Chondrocyte (in vitro differentiated cells): Measurements from ENCODE around the gene INTS4. TPM values are rescaled to one million over a fixed set of nuclear protein-coding genes. Genes with fewer than 3 reads are reported as not detected.
A peak's percentile ranks its signal among the peaks of the same experiment; 100 is the strongest.
"Not testable (repeated sequence)": the region's sequence is repeated elsewhere in the genome, so short reads cannot be mapped to it uniquely, and the experiment has no call there.

ENCODE experiments used
- DNase-seq: peaks from one replicate; pipeline ENCODE4 v3.0.0; 2021; ENCODE audit warnings: mixed read lengths, low spot score
- H3K27ac Mint-ChIP-seq: one replicate; pipeline ENCODE4 v1.8.0; 2021; ENCODE audit warnings: mild to moderate bottlenecking, moderate library complexity, mixed read lengths; ENCODE audit not compliant: unreplicated experiment
- H3K27me3 Mint-ChIP-seq: 2 replicates; pipeline ENCODE4 v1.8.0; 2021; ENCODE audit warnings: low read depth, mixed read lengths
- H3K36me3 Mint-ChIP-seq: 2 replicates; pipeline ENCODE4 v1.8.0; 2021; ENCODE audit warnings: low read depth, mixed read lengths
- H3K4me1 Mint-ChIP-seq: 2 replicates; pipeline ENCODE4 v1.8.0; 2021; ENCODE audit warnings: low read depth, mild to moderate bottlenecking, mixed read lengths
- H3K4me3 Mint-ChIP-seq: one replicate; pipeline ENCODE4 v1.8.0; 2021; ENCODE audit warnings: mild to moderate bottlenecking, moderate library complexity, mixed read lengths; ENCODE audit not compliant: unreplicated experiment
- H3K9me3 Mint-ChIP-seq: 2 replicates; pipeline ENCODE4 v1.8.0; 2021; ENCODE audit warnings: low read depth, mixed read lengths
- CTCF ChIP-seq: fragments of 200-600 bp; sonication (generic); IDR thresholded peaks from 2 replicates; pipeline ENCODE4 v1.5.0; 2021; ENCODE audit warnings: antibody characterized with exemption, mild to moderate bottlenecking, moderate library complexity
- total RNA-seq: library from RNA; stranded (reverse); gene quantifications from 3 replicates; pipeline ENCODE4 v1.2.1, GENCODE V29; 2021

Gene INTS4
- total RNA-seq, 1 donor from 2014 or later = 26.9 TPM

- Mint-ChIP-seq H3K27me3 (peaks cover 2% of the 10 kb centered on the region), H3K36me3 (no peaks in the 10 kb centered on the region), H3K4me1 (peaks cover 16% of the 10 kb centered on the region), H3K27ac (no peak within 1 kb of the TSS), H3K9me3 (no peaks in the 10 kb centered on the region), H3K4me3 (peak within 1 kb of the TSS; percentile 62)
- no peak for DNase-seq
- TF ChIP-seq CTCF = no peak
These were observed 28.2 kb upstream of the INTS4 start, which contains the start of gene KCTD14 for GRCh38 chr11:78022397-78023396. KCTD14 (minus strand) TSS chr11:78023276; CDS start chr11:78023249, 27 bp downstream.

- H3K4me3 Mint-ChIP-seq = no peak overlapping the region
- TF ChIP-seq CTCF = no peak
- H3K4me1 Mint-ChIP-seq = peaks cover 16% of the 10 kb centered on the region
- no peaks in the 10 kb centered on the region for H3K36me3 Mint-ChIP-seq
- no peak for DNase-seq
- no peaks in the 10 kb centered on the region for H3K9me3 Mint-ChIP-seq
- H3K27me3 Mint-ChIP-seq = peaks cover 2% of the 10 kb centered on the region
- H3K27ac Mint-ChIP-seq = no peak overlapping the region
These were observed 27.1 kb upstream of the INTS4 start for GRCh38 chr11:78021611-78022010.

GRCh38 chr11:78020246-78020645 lies 25.8 kb upstream of the INTS4 start:
- no peak overlapping the region for H3K4me3 Mint-ChIP-seq
- H3K36me3 Mint-ChIP-seq = no peaks in the 10 kb centered on the region
- H3K27ac Mint-ChIP-seq = peak overlapping the region; percentile 19
- H3K9me3 Mint-ChIP-seq = no peaks in the 10 kb centered on the region
- DNase-seq = no peak
- peaks cover 16% of the 10 kb centered on the region for H3K4me1 Mint-ChIP-seq
- no peak for TF ChIP-seq CTCF
- H3K27me3 Mint-ChIP-seq = peaks cover 2% of the 10 kb centered on the region

- no peak overlapping the region for H3K4me3 Mint-ChIP-seq
- DNase-seq = no peak
- no peak for TF ChIP-seq CTCF
These were observed 25.3 kb upstream of the INTS4 start for GRCh38 chr11:78019808-78020207.

GRCh38 chr11:78015878-78016277 lies 21.4 kb upstream of the INTS4 start:
- H3K9me3 Mint-ChIP-seq = no peaks in the 10 kb centered on the region
- DNase-seq = no peak
- peaks cover 11% of the 10 kb centered on the region for H3K4me1 Mint-ChIP-seq
- no peak overlapping the region for H3K27ac Mint-ChIP-seq
- H3K4me3 Mint-ChIP-seq = no peak overlapping the region
- no peak for TF ChIP-seq CTCF
- H3K36me3 Mint-ChIP-seq = no peaks in the 10 kb centered on the region
- H3K27me3 Mint-ChIP-seq = no peaks in the 10 kb centered on the region

More at GRCh38 chr11:78019808-78020207, 25.3 kb upstream of the INTS4 start:
- H3K27ac Mint-ChIP-seq = peak overlapping the region; percentile 19
- no peaks in the 10 kb centered on the region for H3K9me3 Mint-ChIP-seq
- peaks cover 16% of the 10 kb centered on the region for H3K4me1 Mint-ChIP-seq
- no peaks in the 10 kb centered on the region for H3K36me3 Mint-ChIP-seq
- H3K27me3 Mint-ChIP-seq = peaks cover 2% of the 10 kb centered on the region

GRCh38 chr11:78014937-78015520 lies 20.6 kb upstream of the INTS4 start:
- not testable (repeated sequence) for H3K27me3 Mint-ChIP-seq, H3K27ac Mint-ChIP-seq, H3K4me1 Mint-ChIP-seq, H3K9me3 Mint-ChIP-seq, H3K4me3 Mint-ChIP-seq, DNase-seq, H3K36me3 Mint-ChIP-seq
